H1 (cell line): ENCODE measurements around the gene PLXNB2.

Experiments used
- CREB1 ChIP-seq: IDR thresholded peaks from 2 replicates; pipeline ENCODE4 v1.6.1; 2012; ENCODE audit warnings: inconsistent platforms
- CTCF ChIP-seq, 3 experiments: IDR thresholded peaks; 1 replicate in 2 of 3; 2 replicates in 1 of 3; pipeline versions ENCODE4 v1.5.1 to v1.6.1; 2011; ENCODE audit warnings: low read length in 3 of 3, mild to moderate bottlenecking in 3 of 3, inconsistent platforms in 2 of 3, low read depth in 1 of 3, moderate library complexity in 1 of 3; ENCODE audit not compliant: insufficient read depth in 1 of 3; ENCODE audit errors: control extremely low read depth in 1 of 3
- NANOG ChIP-seq: IDR thresholded peaks from 2 replicates; pipeline ENCODE4 v1.6.1; 2011; ENCODE audit warnings: low read length, low read depth, mild to moderate bottlenecking, inconsistent platforms; ENCODE audit not compliant: insufficient read depth, poor library complexity, severe bottlenecking
- RFX5 ChIP-seq: IDR thresholded peaks from 2 replicates; pipeline ENCODE4 v1.6.1; 2011; ENCODE audit warnings: low read depth, low read length, improper control_type of control experiment, borderline replicate concordance

GRCh38 chr22:50246242-50247175 lies 60.9 kb downstream of the PLXNB2 start:
- TF ChIP-seq CTCF (IDR thresholded peaks at IDR 0.05; ENCODE audit: control extremely low read depth in 1 of 3, insufficient read depth in 1 of 3, low read depth in 1 of 3, low read length in 3 of 3), result peak in 1 of 3 experiments; percentile 30; a peak in 1 of 4 replicates
- TF ChIP-seq NANOG, result no peak
- TF ChIP-seq RFX5, result no peak
- no peak for TF ChIP-seq CREB1
